HG02588 (cell line): ENCODE results near the gene GLI3.
"Not testable (repeated sequence)": the region's sequence is repeated elsewhere in the genome, so short reads cannot be mapped to it uniquely, and the experiment has no call there.

Source experiments
- ATAC-seq: cut with Tn5 transposase; IDR thresholded peaks from one replicate; pipeline ENCODE4 v1.9.1; 2021; ENCODE audit warnings: mild to moderate bottlenecking, moderate library complexity; ENCODE audit not compliant: unreplicated experiment

The GLI3 gene

DNA sequence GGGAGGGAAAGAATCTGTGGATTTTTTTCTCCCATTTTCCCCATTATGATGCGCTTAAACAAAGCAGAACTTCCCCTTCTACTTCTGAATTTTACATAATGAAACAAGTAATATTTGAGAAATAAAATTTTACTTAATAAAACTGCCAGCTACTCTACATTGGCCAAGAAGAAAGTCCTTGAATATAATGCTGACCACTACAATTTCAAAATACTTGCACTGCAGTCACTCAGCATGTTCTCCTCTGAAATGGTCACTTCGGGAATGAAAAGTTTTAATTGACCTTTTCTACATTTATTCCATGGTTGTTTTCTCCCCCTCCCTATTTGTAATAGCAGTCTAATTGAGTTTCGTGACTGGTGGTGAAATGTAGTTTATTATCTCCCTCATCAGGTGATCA lies 23.9 kb downstream of the GLI3 start:
- no peak for ATAC-seq

DNA sequence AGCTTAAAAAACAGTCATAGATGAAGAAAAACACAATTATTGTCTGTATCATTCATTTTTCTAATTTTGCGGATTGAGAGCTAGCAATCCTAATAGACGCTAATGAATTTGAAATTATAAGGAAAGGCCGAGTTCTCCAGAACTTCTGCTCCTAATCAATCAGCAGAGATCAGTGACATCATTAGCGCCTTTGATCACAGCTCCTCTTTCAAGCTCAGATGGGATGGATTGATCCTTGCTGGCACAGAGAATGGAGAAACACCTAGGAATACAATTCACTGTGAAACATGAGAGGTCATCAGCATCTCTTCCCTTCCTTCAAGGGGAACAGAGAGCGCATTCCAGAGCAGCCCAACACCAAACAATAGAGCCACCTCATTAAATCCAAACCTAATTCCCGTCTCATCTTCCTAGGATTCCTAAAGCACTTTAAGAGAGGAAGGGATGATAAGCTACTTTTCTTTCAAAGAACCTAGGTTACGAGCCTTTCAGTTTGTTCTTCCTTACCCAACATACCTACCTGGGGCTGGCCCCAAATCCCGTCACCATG lies 24.4 kb downstream of the GLI3 start:
- ATAC-seq: no peak

DNA sequence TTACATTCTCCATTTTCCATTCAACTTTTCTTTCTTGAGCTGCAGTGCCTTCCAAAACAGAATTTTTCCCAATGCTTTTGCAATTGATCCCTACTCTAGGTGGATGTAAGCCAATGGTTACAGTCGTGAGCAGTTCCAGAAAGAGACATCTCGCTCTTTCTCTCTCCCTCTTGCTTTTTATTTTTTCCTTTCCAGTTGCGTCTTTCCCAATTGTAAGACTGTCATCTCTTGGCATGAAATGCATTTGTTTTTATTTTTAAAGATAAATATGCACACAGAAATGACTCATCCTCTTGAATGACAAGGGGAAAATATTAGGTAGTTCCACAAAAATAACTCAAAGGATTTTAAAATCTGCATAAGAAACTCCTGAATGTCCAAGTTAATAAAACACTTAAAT lies 25.1 kb downstream of the GLI3 start:
- ATAC-seq: no peak

DNA sequence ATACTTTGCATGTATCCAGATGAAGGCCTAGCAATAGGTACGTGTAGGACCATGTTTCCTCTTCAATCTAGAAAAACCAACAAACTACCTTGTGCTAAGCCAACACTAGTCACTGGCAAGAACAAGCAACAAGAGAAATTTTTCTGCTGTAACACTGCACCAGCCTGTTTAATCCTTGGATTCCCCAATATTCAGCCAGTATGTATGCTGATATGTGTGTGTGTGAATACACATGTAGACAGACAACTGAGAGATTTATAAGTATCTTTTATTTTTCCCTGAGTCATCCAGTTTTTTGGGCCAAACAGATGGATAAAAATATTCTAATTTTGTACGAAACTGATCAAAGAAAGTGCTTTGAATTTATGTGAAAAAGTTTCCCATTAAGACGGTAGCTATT lies 26.2 kb downstream of the GLI3 start:
- no peak for ATAC-seq

DNA sequence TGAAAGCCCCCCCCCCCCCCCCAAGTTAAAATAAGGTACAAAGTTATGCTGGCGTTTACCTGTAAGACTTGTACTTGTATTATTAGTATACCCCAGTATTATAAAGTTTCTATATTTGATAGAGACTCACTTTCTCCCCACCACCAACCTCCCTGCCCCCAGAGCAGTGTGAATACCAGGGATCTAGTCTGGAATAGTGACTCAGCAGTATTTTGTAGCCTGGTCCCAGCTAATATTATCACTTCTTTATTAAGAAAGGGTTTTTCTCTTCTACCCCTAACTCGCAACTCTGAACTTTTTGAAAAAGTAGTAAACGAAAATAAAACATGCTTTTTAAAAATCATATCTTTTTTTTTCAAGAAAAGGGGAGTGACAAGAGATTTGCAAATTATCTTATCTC lies 26.7 kb downstream of the GLI3 start:
- no peak for ATAC-seq

DNA sequence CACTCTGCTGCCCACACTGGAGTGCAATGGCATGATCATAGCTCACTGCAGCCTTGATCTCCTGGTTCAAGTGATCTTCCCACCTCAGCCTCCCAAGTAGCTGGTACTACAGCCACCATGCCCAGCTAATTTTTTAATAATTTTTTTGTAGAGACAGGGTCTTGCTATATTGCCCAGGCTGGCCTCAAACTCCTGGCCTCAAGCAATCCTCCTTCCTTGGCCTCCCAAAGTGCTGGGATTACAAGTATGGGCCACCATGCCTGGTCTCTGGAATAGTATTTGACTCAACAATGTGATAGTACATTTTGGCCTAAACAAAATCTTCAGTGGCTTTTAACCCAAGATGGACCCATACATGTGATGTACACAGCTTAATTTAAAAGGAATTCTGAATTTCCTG lies 27.9 kb downstream of the GLI3 start:
- ATAC-seq: not testable (repeated sequence)

DNA sequence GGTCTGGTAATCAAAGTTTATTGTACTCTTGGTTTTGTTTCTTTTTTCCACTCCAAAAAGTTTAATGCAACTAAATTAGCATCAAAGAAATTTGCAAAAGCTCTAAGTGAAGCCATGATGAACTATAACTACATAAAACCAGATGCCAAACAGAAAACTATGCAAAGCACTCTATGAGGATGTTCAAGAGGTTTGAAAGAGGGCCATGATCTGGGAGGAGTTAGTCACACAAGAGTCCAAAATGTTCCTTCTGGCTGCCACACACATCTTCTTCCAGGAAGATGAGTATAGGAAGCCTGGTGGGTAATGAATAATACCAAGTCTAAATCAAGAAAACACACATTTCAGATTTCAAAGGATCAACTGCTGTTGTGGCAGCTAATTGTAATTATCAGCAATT lies 28.4 kb downstream of the GLI3 start:
- ATAC-seq: no peak

DNA sequence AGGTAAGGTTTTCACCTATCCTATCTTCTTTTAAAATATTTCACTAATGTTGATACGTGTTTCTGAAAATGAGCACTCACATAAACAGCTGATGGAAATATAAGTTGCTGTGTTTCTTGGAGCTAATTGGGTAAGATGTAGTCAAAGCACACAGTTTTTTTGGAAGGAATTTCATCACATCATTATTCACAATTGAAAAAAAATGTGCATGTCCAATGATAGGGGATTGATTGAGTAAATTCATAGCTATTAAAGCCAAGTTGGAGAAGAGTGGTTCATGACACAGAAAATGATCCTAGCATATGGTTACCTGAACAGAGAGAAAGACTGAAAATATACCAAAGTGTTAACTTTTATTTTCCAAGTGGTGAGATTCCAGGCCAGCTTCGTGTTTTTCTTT lies 29.6 kb downstream of the GLI3 start:
- no peak for ATAC-seq

DNA sequence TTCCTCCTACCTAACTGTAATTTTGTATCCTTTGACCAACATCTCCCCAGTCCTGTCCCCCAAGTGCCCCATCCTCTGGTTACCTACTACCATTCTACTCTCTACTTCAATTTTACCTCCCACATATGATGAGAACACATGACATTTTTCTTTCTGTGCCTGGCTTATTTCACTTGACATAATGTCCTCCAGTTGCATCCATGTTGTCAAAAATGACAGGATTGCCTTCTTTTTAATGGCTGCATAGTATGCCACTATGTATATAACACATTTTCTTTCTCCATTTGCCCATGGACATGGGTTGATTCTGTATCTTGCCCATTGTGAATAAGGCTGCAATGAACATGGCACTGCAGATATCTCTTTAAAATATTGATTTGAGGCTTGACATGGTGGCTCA lies 33.7 kb downstream of the GLI3 start:
- ATAC-seq: no peak

DNA sequence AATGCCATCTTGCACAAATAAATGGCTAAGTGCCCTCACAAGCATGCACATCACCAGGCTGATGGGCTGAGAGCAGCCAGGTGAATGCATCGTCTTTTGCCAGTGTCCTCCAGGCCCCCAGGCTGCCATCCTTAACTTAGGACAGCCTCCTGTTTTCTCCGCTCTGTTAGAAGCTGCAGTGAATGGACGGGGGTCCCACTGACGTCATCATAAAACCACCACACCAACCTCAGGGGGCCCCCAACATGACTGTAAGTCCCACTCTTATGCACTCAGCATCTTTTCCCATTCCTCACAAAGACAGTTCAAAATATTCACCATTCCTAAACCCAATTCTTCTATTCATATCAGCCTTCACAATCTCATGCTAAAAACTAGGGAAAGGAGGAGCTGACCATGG lies 34.4 kb downstream of the GLI3 start:
- no peak for ATAC-seq

DNA sequence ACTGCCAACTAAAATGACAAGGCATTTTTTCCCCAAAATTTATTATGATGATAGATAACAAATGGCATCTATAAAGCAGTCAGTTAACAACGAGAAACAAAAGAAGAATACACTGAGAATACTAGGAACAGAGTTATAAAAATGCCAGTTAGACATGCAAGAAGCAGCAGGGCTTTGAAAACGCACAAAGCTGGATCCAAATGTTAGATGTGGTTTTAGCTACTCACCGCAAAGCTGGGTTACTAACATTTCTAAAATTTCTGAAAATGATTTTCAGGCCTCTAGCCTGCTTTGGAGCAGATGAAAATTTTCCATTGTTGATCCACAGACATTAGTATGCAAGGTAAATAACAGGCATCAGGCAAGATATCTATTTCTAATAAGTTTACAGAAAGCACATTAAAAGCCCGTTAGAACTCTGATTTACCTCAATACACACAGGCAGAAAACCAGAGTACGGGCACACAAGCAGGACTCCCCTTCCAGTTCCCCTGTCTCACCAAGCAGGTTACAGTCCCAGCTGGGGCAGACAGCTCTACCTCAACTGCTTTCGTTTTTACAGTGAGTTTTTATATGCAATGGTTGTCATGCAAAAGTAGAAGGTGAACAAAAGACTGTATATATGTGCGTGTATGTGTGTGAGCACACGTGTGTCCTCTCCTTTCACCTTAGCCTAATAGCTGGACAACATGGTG lies 37.9 kb downstream of the GLI3 start:
- ATAC-seq: no peak

DNA sequence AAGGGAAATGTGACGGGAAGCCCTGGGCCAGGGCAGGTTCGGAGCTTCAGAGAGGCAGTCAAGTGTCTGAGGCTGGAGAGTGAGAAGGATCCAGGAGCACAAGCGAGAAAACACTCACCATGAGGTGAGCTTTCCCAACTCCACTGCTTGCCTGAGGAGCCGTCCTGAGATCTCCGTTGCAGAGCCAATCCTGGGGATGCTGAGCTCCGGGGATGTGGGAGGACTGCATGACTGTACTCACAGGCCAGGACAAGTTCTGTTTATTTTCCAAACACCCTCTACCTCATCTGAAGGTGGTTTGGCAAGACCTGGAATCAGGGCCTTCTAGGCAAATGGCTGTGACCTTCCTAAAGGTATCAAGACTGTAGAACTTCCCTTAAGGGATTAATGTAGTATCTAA lies 38.7 kb downstream of the GLI3 start:
- ATAC-seq: no peak

DNA sequence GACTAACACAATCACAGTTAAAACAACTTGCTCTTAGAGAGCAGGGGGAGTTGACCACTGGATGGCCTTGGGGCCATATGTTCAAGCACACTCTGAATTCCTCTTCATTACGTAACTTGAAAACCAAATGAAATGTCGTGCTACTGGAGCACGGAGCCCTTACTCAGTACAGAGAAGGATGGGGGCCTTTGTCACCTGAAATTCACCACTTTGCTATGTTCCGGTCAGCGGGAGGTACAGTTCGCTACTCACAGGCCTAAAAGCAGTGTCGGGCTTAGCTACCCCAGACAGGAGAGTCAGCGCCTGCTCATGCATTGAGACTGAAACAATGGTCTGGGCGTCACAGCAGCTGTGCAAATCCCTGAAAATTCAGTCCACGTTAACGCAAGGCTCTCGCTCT lies 39.6 kb downstream of the GLI3 start:
- ATAC-seq: no peak

DNA sequence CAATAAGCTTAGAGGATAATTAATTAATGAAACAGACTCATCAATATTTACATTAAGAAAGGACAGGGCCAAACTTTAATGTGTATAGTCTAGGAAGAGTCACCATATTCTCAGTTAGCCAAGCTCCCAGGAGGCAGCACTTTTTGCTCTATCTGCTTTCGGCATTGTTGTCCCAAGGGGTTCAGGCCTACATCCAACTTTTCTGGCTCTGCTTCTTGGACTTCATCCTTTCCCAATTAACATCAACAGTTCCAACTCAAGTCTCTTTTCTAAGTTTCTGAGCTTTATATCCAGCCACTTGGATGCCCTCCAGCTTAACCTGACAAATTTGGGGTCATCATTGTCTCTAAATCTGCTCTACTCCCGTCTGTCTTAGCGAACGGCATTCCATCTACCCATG lies 42.8 kb downstream of the GLI3 start:
- no peak for ATAC-seq

DNA sequence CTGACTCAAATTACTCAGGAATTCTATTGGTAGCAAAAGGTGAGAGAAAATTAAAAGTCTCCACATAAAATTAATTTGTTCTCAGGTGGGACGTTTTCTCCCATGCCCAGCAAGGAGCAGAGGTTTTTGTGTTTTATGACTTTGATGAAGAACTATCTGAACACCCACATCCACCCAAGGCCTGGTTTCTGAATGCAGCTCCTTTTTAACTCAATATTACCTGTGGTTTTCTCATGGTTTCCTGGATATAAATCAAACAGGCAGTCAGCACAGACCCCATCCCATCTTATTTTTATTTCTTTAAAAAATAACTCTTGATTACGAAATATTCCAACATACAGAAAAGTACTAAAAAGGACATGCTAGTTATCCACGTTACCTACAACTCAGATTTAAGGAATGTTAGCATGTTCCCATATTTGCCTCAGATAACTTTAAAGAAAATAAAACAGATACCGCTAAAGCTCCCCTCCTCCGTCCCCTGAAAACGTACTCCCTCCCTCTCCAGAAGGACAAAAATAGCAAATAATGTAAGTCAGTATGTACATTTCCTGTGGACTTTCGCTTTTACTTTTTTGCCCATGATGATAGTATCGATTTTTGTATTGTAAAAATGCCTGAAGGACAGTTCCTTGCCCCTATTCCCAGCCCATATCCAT lies 43.4 kb downstream of the GLI3 start:
- no peak for ATAC-seq

DNA sequence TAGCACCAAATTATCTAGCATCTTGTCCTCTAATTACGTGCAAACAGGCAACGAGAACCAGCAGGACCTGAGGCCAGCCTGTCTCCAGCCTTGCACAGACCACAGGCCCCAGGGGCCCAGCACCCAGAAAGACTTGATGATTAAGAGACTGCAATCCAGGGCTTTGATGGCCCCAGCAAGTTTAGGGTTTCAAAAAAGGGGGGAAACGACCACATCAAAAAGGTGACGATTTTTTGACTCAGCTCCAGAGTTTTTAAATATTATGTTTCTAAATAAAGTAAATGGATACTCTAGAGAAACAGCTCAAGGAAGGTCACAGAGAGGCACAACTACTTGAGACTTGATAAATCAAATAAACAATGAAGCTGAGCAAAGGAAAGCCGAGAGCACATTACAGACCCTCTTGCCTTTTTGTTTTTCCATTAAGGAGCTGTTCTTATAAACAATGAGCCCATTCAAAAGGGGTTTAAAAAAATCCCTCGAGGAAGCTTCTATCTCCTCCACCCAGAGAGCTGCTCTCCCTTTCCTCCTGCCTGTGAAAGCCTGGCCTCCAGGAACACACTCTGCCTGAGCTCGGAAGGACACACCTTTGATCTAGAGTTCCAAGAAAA lies 44.1 kb downstream of the GLI3 start:
- ATAC-seq: no peak

DNA sequence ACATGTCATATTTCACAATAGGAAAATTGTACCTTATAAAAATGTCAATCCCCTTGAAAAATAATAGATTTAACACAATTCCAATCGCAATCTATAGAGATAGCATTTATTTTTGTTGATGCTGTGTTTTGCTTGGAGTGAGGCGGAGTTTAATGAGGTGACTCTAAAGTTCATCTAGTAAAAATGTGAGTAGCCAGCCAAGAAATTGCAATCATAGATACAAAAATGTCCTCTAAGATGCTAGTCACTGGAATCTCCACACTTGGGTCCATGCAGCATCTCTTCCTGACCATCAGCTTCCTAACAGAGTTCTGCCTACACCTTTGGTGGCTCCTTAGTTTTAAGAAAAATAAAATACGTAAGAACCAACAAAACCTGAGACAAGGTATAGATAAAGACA lies 44.9 kb downstream of the GLI3 start:
- no peak for ATAC-seq

DNA sequence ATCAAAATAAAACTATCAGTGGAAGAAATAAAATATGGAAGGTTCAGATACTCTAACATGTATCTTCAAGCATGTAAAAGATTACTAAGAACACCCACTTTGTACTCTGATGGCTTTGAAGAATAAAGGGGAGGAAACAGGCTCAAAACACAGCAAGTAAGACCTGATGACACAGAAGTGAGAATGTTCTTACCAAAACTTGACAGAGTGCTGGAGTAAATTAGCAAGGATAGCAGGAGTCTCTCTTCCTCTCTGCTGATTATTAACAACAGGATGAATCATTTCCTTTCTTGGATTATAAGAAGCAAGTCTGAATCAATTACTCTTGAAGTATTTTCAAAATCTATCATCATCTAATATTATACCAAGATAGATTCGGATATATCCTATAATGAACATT lies 47.5 kb downstream of the GLI3 start:
- ATAC-seq: no peak

DNA sequence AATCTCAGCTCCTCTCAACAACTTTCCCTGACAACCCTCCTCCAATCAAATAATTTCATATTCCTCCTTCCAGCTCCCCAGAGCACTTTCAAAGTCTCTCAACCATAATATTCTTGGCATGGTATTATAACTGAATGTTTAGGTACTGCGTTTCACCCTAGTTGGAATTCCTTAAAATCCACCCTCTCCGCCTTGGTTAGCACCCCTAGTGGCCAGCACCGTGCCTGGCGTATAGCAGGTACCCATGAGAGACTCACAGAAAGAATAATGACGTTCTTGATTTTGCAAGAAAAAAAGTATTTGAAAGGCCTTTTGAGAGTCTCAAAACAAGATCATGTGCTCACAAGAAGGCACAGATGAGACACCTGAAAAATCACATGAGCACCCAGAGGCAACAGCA lies 50.9 kb downstream of the GLI3 start:
- ATAC-seq: no peak

DNA sequence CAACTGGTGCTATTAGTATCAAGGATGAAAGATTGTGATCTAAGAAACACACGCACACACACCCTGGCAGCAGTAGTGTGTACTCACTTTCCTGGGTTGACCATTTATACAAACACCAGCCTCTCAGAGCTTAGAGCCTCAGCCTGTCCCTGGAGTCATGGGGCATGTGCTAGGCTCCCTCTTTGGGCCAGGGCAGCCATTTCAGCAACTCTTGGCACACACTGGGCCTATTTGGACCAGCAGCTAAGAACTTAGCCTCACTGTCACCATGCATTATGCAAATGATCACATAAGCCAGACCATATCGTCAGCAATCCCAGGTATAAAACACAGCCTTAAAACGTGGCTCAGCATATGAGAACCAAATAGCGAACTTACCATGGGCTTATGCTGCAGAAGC lies 51.3 kb downstream of the GLI3 start:
- ATAC-seq: no peak

DNA sequence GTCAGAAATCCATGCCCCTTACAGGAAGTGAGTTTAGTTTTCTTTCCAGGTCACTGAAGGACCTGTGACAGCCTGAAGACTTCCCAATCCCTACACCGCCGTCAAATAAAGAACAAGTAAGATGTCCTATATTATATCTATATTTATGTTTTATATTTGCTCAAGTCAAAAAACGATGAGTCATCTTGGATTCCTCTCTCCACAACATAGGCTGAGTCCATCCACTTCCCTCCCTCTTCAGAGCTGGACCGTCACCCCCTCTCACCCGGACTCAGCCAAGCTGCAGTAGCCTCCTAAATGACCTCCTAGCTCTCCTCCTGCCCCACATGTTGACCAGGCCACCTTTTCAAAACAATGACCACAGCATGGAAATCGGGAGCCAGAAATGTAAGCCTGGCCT lies 53.5 kb downstream of the GLI3 start:
- no peak for ATAC-seq

DNA sequence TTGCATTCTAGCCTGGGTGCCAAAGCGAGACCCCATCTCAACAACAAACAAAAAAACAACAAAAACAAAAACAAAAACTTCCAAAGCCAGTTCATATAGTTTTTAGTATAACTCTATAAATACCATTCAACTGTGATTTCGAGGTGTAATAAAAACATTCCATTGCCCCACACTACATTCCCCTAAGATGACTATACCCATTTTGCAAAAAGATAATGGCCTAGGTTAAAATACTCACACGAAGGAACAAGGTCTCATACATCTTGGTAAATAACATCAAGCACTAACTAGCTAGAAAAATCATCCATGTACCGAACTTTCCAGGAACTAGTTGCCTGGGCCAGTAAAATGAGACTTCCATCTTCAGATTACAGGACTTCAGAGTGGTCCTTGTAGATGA lies 55.4 kb downstream of the GLI3 start:
- ATAC-seq: no peak
